Esophagus muscularis mucosa (tissue), 4 donors: Measurements from ENCODE around the gene CAMSAP1. TPM values are rescaled to one million over a fixed set of nuclear protein-coding genes. Genes with fewer than 3 reads are reported as not detected.

Source experiments
- DNase-seq: peaks from one replicate; pipeline ENCODE4 v3.0.0-alpha.2; 2017; ENCODE audit errors: extremely low spot score
- H3K27ac ChIP-seq, 4 donors: fragments of 200-600 bp; sonication (generic); replicated peaks in 1 of 4; 1 replicate in 3 of 4; 2 replicates in 1 of 4; pipeline ENCODE4 v1.5.1; 2016 to 2019; ENCODE audit warnings: mild to moderate bottlenecking in 1 of 4
- H3K27me3 ChIP-seq, 4 donors: fragments of 200-600 bp; sonication (generic); one replicate each; pipeline versions ENCODE4 v1.5.1 to v1.6.0; 2016 to 2019
- H3K36me3 ChIP-seq, 4 donors: fragments of 200-600 bp; sonication (generic); one replicate each; pipeline ENCODE4 v1.5.1; 2016 to 2019
- H3K4me1 ChIP-seq, 4 donors: fragments of 200-600 bp; sonication (generic); one replicate each; pipeline ENCODE4 v1.5.1; 2016 to 2019
- H3K4me3 ChIP-seq, 4 donors: fragments of 200-600 bp; sonication (generic); 1 replicate in 2 of 4; 2 replicates in 2 of 4; pipeline ENCODE4 v1.5.1; 2016 to 2019; ENCODE audit warnings: mild to moderate bottlenecking in 4 of 4, moderate library complexity in 1 of 4
- H3K9me3 ChIP-seq, 4 donors: fragments of 200-600 bp; sonication (generic); 1 replicate in 3 of 4; 2 replicates in 1 of 4; pipeline ENCODE4 v1.5.1; 2016 to 2019
- CTCF ChIP-seq, 3 experiments: fragments of 200-600 bp in 2 of 3; fragments of 450-650 bp in 1 of 3; sonication (generic) in 2 of 3; IDR thresholded peaks; one replicate each; pipeline ENCODE4 v1.5.1; 2017 to 2019; ENCODE audit warnings: antibody characterized with exemption in 3 of 3, mild to moderate bottlenecking in 2 of 3, moderate library complexity in 1 of 3
- EP300 ChIP-seq: sonication (generic); formaldehyde crosslinking; IDR thresholded peaks from one replicate; pipeline ENCODE4 v1.6.1; 2017; ENCODE audit warnings: antibody characterized with exemption
- POLR2A ChIP-seq: fragments of 450-650 bp; IDR thresholded peaks from one replicate; pipeline ENCODE4 v1.6.1; 2017; ENCODE audit warnings: antibody characterized with exemption, moderate library complexity, mild to moderate bottlenecking, low read depth
- POLR2AphosphoS5 ChIP-seq, 2 donors: sonication (generic); formaldehyde crosslinking; IDR thresholded peaks; one replicate each; pipeline ENCODE4 v1.6.1; 2017; ENCODE audit warnings: antibody characterized with exemption in 2 of 2
- WGBS: methylation state at CpG from one replicate; pipeline ENCODE4 v1.1.5; 2018; 5-methylcytosine and 5-hydroxymethylcytosine counted together
- intact Hi-C: fragments of 100-400 bp; cut with DNase I; formaldehyde crosslinking; loops from one replicate; pipeline ENCODE4 v1.15.1; 2023
- total RNA-seq, 4 donors: library from RNA; depleted of rRNA; stranded (reverse); fragments of >200 nt; gene quantifications; one replicate each; pipeline versions ENCODE4 v1.1.0 to v1.2.1, GENCODE V29; 2016

CAMSAP1 gene
- total RNA-seq, 4 donors from 2014 or later, result 21.0 to 52.7 (median 30.5) TPM

DNA sequence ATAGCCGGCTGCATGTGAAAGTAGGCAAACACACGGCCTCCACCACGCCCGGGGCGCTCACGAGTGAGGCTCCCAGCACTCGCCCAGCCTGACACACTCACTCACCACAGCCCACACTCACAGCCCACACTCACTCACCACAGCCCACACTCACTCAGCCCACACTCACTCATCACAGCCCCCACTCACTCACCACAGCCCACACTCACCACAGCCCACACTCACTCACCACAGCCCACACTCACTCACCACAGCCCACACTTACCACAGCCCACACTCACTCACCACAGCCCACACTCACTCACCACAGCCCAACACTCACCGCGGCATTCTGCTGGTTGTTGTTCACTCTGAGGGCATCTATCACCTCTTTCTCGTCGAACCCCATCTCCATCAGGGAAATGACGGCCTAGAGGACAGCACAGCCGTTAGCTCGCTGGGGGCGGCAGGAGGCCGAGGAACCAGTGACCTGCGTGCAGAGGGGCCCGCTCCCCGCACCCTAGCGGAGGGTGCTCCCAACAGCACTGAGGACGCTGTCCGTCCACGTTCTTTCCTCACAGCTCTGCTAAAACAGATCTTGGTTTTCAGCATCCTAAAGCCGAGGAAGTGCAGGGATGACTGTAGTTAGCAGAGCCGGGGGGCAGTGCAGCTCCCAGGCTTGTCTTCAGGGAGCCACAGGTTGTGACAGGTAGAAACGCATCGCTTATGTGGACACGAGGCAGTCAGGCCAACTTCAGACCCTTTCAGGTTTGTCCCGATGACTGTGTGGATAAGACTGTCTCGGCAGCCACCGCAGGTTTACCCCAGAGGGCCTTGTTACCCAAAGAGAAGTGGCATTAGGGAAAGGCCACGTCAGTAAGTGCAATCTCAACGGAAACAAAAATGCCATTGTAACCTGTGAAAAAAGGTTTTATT is 32.3 kb upstream of the CAMSAP1 start:
- H3K9me3 ChIP-seq, result peaks cover 0 to 8% (median 0%) of the 10 kb centered on the region in 4 donors
- H3K4me3 ChIP-seq, result no peak overlapping the region
- H3K36me3 ChIP-seq, result peaks cover 60 to 99% (median 91%) of the 10 kb centered on the region in 4 donors
- H3K27me3 ChIP-seq, result no peaks in the 10 kb centered on the region
- DNase-seq, result no peak
- WGBS, result 94% methylated on average over 33 of the region's 33 CpGs
- no peak for TF ChIP-seq EP300
- no peak for TF ChIP-seq POLR2A
- TF ChIP-seq POLR2AphosphoS5 (IDR thresholded peaks at IDR 0.05), result no peak
- no peak for TF ChIP-seq CTCF (IDR thresholded peaks at IDR 0.05)
- no peak overlapping the region for H3K27ac ChIP-seq
- H3K4me1 ChIP-seq, result peaks cover 0 to 12% (median 3%) of the 10 kb centered on the region in 4 donors
- intact Hi-C loops, result no loop called here

GRCh38 chr9:135937521-135938489 is 30.5 kb upstream of the CAMSAP1 start:
- Histone ChIP-seq H3K4me1 (peaks cover 0 to 12% (median 3%) of the 10 kb centered on the region in 4 donors), H3K27ac (no peak overlapping the region), H3K4me3 (no peak overlapping the region), H3K36me3 (peaks cover 53 to 99% (median 90%) of the 10 kb centered on the region in 4 donors), H3K27me3 (no peaks in the 10 kb centered on the region), H3K9me3 (peaks cover 0 to 8% (median 0%) of the 10 kb centered on the region in 4 donors)
- DNase-seq, result no peak
- TF ChIP-seq CTCF (IDR thresholded peaks at IDR 0.05) (no peak), POLR2A (no peak), EP300 (no peak), POLR2AphosphoS5 (IDR thresholded peaks at IDR 0.05) (no peak)
- 94% methylated on average over 44 of the region's 44 CpGs for WGBS
- intact Hi-C loops, result no loop called here

DNA sequence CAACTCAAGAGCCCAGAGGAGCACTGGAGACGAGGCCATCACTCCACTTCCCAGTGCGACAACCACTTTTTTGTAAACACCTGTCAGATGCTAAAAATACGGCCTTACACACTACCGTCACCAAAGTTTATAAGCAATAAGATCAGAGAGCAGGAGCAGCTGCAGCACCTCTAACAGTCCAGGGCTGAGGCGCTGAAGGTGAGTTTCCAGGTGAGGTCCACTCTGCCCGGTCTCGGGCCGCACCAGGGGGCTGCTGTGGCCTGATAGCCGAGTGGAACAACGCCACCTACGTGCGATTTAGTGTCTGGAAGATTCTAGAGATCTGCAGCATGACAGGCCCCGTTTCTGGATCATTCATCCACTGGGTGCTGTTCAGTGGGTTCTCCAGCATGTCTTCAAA is 25.8 kb upstream of the CAMSAP1 start:
- H3K27me3 ChIP-seq, result no peaks in the 10 kb centered on the region
- no peak overlapping the region for H3K27ac ChIP-seq
- H3K4me1 ChIP-seq, result no peaks in the 10 kb centered on the region
- intact Hi-C loops, result no loop called here
- no peak for DNase-seq
- H3K4me3 ChIP-seq, result no peak overlapping the region
- H3K36me3 ChIP-seq, result peaks cover 50 to 96% (median 91%) of the 10 kb centered on the region in 4 donors
- TF ChIP-seq POLR2AphosphoS5 (IDR thresholded peaks at IDR 0.05), result no peak
- TF ChIP-seq EP300, result no peak
- TF ChIP-seq CTCF (IDR thresholded peaks at IDR 0.05), result no peak
- TF ChIP-seq POLR2A, result no peak
- H3K9me3 ChIP-seq, result peaks cover 0 to 8% (median 0%) of the 10 kb centered on the region in 4 donors
- whole genome bisulfite sequencing, result 90% methylated on average over 11 of the region's 13 CpGs

GRCh38 chr9:135932656-135933055 is 25.3 kb upstream of the CAMSAP1 start:
- 97% methylated on average over 18 of the region's 18 CpGs for WGBS
- no peak overlapping the region for H3K27ac ChIP-seq
- peaks cover 45 to 91% (median 86%) of the 10 kb centered on the region in 4 donors for H3K36me3 ChIP-seq
- no peaks in the 10 kb centered on the region for H3K4me1 ChIP-seq
- H3K27me3 ChIP-seq, result no peaks in the 10 kb centered on the region
- H3K4me3 ChIP-seq, result no peak overlapping the region
- intact Hi-C loops, result no loop called here
- H3K9me3 ChIP-seq, result peaks cover 0 to 8% (median 0%) of the 10 kb centered on the region in 4 donors
- TF ChIP-seq POLR2A (no peak), CTCF (IDR thresholded peaks at IDR 0.05) (no peak), POLR2AphosphoS5 (IDR thresholded peaks at IDR 0.05) (no peak), EP300 (no peak)
- DNase-seq, result no peak
